Measurements from ENCODE around the gene IFITM2. TPM values are rescaled to one million over a fixed set of nuclear protein-coding genes. Genes with fewer than 3 reads are reported as not detected.

Gene IFITM2
- total RNA-seq, 4 donors from 2014 or later: 25.6 to 84.1 (median 45.1) TPM

- DNase-seq (ENCODE audit: low spot score in 2 of 2): peak; percentile 69 to 76
- Histone ChIP-seq H3K4me1 (peaks cover 24% of the 10 kb centered on the region), H3K36me3 (peaks cover 7% of the 10 kb centered on the region), H3K9me3 (no peaks in the 10 kb centered on the region), H3K27ac (no peak overlapping the region), H3K4me3 (peak overlapping the region; percentile 83), H3K27me3 (peaks cover 19% of the 10 kb centered on the region)
- no peak for TF ChIP-seq EP300 (IDR thresholded peaks at IDR 0.05)
- TF ChIP-seq, protein P1, sequence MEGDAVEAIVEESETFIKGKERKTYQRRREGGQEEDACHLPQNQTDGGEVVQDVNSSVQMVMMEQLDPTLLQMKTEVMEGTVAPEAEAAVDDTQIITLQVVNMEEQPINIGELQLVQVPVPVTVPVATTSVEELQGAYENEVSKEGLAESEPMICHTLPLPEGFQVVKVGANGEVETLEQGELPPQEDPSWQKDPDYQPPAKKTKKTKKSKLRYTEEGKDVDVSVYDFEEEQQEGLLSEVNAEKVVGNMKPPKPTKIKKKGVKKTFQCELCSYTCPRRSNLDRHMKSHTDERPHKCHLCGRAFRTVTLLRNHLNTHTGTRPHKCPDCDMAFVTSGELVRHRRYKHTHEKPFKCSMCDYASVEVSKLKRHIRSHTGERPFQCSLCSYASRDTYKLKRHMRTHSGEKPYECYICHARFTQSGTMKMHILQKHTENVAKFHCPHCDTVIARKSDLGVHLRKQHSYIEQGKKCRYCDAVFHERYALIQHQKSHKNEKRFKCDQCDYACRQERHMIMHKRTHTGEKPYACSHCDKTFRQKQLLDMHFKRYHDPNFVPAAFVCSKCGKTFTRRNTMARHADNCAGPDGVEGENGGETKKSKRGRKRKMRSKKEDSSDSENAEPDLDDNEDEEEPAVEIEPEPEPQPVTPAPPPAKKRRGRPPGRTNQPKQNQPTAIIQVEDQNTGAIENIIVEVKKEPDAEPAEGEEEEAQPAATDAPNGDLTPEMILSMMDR (IDR thresholded peaks at IDR 0.05): no peak
- WGBS: 94% methylated on average over 19 of the region's 48 CpGs
Measured at GRCh38 chr11:289712-290620, 17.6 kb upstream of the IFITM2 start.

DNA sequence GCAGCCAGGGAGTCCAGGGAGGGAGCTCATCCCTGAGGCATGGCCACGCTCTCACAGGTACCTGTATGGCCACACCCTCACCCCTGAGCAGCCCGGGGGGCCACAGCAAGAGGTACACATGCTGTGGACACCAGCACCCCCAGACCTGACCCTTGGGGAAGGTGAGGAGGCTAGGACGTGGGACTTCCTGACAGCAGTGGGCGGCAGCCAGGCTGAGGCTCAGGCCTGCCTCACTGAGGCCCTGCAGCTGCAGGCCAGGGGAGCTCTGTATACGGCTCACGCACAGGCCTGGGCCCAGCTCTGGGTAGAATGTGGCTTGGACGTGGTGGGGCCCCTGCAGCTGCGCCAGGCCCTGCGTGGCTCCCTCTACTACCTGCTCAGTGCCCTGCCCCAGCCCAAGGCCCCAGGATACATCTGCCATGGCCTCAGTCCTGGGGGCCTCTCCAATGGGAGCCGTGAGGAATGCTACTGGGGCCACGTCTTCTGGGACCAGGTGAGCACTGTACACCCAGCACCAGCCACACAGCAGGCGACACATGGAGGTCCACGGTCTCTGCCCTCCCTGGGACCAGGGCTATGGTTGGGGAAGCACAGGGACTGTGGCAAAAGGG lies 16.9 kb upstream of the IFITM2 start:
- WGBS: 91% methylated on average over 5 of the region's 13 CpGs
- TF ChIP-seq POLR2A (IDR thresholded peaks at IDR 0.05) (no peak), EP300 (IDR thresholded peaks at IDR 0.05) (no peak), POLR2AphosphoS5 (IDR thresholded peaks at IDR 0.05) (no peak)
- TF ChIP-seq, protein P1 (IDR thresholded peaks at IDR 0.05): no peak
- Histone ChIP-seq H3K27me3 (peaks cover 12% of the 10 kb centered on the region), H3K27ac (no peak overlapping the region), H3K36me3 (peaks cover 7% of the 10 kb centered on the region), H3K4me1 (peaks cover 24% of the 10 kb centered on the region), H3K9me3 (no peaks in the 10 kb centered on the region), H3K4me3 (no peak overlapping the region)
- peak; percentile 61 to 76 for DNase-seq (ENCODE audit: low spot score in 2 of 2)

DNA sequence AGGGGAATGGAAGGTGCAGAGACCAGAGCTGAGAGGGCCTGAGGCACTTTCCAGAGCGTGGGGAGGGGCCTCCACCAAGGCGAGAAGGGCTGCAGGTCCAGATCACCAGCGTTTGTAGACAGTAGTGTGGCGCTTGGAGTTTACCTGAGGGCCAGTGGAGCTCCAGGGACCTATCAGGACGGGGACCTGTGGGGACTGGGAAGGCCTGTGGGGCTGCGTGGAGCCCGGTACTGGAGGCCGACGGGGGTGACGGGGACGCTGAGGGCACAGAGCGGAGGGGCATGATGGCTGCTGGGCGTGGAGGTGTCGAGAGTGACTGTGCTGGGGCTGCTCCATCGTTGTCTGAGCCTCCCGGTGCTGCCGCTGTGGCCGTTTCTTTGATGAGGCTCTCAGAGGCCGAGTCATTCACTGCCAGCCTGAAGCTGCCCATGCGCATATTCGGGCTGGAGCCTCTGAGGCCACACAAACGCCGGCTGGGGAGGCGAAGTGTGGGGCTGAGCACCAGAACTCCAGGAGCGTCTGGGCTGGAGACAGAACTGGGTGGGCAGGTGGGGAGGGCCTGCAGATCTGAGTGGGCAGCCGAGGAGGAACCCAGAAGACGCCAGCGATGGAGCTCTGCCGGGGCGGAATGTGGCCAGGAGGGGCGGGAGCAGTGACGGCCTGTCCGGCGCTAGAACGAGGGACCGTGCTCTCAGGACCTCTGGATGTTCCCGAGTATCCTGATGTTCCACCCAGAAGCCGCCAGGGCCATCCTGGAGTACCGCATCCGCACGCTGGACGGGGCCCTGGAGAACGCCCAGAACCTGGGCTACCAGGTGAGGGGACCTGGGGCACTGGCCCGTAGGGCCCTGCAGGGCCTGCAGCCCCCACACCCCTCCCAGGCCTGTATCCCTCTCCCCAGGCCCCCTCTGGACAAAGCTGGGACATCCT lies 16.1 kb upstream of the IFITM2 start:
- WGBS: 91% methylated on average over 43 of the region's 44 CpGs
- TF ChIP-seq POLR2A (IDR thresholded peaks at IDR 0.05) (no peak), POLR2AphosphoS5 (IDR thresholded peaks at IDR 0.05) (no peak), EP300 (IDR thresholded peaks at IDR 0.05) (no peak)
- TF ChIP-seq, protein P1 (IDR thresholded peaks at IDR 0.05): no peak
- H3K27me3 ChIP-seq: peaks cover 5% of the 10 kb centered on the region
- H3K27ac ChIP-seq: no peak overlapping the region
- H3K9me3 ChIP-seq: no peaks in the 10 kb centered on the region
- DNase-seq (ENCODE audit: low spot score in 2 of 2): peak; percentile 63 to 68
- peaks cover 7% of the 10 kb centered on the region for H3K36me3 ChIP-seq
- H3K4me1 ChIP-seq: peaks cover 24% of the 10 kb centered on the region
- H3K4me3 ChIP-seq: no peak overlapping the region

DNA sequence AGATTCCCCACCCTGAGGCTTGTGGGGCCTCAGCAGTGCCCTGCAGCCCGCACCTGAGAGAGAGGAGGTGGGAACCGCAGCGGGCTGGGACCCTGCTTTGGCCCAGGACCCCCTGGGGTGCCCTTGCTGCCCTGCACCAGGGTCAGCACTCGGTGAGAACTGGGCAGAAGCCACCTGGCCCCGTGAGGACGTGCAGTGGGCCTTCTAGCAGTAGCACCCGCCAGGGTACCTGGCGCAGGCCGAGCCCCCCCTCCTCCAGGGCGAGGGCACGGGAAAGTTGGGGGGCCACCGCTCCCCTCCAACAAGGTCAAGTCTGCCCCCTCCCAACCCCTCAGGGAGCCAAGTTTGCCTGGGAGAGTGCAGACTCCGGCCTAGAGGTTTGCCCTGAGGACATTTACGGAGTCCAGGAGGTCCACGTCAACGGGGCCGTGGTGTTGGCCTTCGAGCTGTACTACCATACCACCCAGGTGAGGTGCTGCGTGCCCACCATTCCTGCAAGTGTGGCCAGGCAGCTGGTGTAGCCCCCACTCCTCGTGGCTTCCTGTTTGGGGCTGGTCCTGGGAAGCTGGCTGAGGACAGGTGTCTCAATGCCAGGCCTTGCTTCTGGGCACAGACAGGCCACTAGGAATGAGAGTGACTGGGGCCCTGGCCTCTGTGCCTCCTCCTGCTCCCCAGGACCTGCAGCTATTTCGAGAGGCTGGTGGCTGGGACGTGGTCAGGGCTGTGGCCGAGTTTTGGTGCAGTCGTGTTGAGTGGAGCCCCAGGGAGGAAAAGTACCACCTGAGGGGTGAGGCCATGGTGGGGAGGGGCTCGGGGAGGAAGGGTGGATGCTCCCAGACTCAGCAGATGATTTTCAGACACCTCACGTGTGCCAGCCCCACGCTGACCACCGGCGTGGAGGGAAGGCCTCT lies 15.2 kb upstream of the IFITM2 start:
- TF ChIP-seq EP300 (IDR thresholded peaks at IDR 0.05): no peak
- TF ChIP-seq, protein P1 (IDR thresholded peaks at IDR 0.05): no peak
- TF ChIP-seq POLR2A (IDR thresholded peaks at IDR 0.05): no peak
- TF ChIP-seq POLR2AphosphoS5 (IDR thresholded peaks at IDR 0.05): no peak

More for the DNA sequence above, 15.2 kb upstream of the IFITM2 start:
- Histone ChIP-seq H3K4me3 (no peak overlapping the region), H3K9me3 (no peaks in the 10 kb centered on the region), H3K4me1 (peaks cover 26% of the 10 kb centered on the region), H3K27me3 (peaks cover 5% of the 10 kb centered on the region), H3K27ac (no peak overlapping the region), H3K36me3 (peaks cover 7% of the 10 kb centered on the region)
- DNase-seq (ENCODE audit: low spot score in 2 of 2): peak in 1 of 2 donors; percentile 62
- 89% methylated on average over 7 of the region's 29 CpGs for WGBS
